ENCODE results near the gene PLB1. TPM values are rescaled to one million over a fixed set of nuclear protein-coding genes. Genes with fewer than 3 reads are reported as not detected.
A peak's percentile ranks its signal among the peaks of the same experiment; 100 is the strongest.

The PLB1 gene
- polyA plus RNA-seq, 3 donors = 20.2 to 35.8 (median 23.9) TPM

DNA sequence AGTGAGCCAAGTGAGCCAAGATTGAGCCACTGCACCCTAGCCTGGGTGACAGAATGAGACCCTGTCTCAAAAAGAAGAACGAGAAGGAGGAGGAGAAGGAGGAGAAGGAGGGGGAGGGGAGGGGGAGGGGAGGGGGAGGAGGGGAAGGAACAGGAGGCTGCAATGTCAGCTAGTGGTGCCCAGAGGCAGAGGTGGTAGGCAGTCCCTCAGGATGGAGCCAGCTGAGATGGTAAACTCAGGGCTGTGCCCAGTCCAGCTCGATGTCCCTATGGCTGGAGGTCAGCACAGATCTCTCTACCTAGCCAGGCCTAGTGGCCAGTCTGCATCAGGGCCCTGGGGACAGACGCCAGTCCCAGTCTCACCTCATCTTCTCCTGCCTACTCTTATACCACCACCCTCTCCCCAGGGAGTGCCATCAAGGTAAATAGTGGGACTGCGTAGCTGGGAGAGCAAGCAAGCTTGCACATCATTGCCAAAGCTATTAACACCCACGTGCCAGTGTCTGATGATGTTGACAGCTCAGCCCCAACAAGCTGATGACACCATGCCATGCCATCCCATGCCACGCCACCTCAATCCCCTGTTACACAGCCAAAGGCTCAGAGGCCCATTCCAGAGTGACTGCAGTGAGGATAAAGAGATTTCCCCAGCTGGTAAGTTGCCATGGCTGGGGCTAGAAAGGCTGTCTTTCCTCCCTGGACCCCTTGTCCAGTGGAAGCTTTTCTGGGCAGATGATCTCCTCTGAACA lies 7.6 kb upstream of the PLB1 start:
- DNase-seq = no peak
- peaks cover 0 to 7% of the 10 kb centered on the region in 2 donors for H3K4me1 ChIP-seq (ENCODE audit: control insufficient read depth in 1 of 2, insufficient read depth in 2 of 2, low read length in 2 of 2)
- no peak overlapping the region for H3K27ac ChIP-seq (ENCODE audit: low read depth in 1 of 2, low read length in 2 of 2)
- Mint-ChIP-seq H3K36me3 (no peaks in the 10 kb centered on the region), H3K27ac (peak overlapping the region in 1 of 7 donors; percentile 64), H3K9me3 (no peaks in the 10 kb centered on the region), H3K4me1 (peaks cover 6% of the 10 kb centered on the region), H3K4me3 (no peak overlapping the region), H3K27me3 (ENCODE audit: low read depth in 3 of 3) (peaks cover 0 to 2% (median 1%) of the 10 kb centered on the region in 3 donors)
- no peak overlapping the region for H2AFZ ChIP-seq (ENCODE audit: insufficient read depth, low read depth, low read length, poor library complexity, severe bottlenecking)
- no peaks in the 10 kb centered on the region for H3K9me3 ChIP-seq (replicated peaks in 1 of 2; ENCODE audit: control insufficient read depth in 1 of 2, insufficient read depth in 1 of 2, low read length in 2 of 2)
- H3K9ac ChIP-seq (ENCODE audit: insufficient read depth, low read length, poor library complexity, severe bottlenecking) = no peak overlapping the region
- WGBS (ENCODE audit: insufficient coverage) = 100% methylated on average over 4 of the region's 6 CpGs
- H3K36me3 ChIP-seq (replicated peaks in 1 of 2; ENCODE audit: control insufficient read depth in 1 of 2, insufficient read depth in 2 of 2, low read length in 2 of 2) = no peaks in the 10 kb centered on the region
- H4K20me1 ChIP-seq (ENCODE audit: insufficient read depth, low read length) = no peaks in the 10 kb centered on the region
- no peaks in the 10 kb centered on the region for H3K27me3 ChIP-seq (ENCODE audit: control insufficient read depth in 2 of 2, insufficient read depth in 2 of 2, low read length in 2 of 2)
- H3K4me2 ChIP-seq (replicated peaks; ENCODE audit: extremely low read depth, low read length, poor library complexity, severe bottlenecking) = no peak overlapping the region
- H3K79me2 ChIP-seq (ENCODE audit: insufficient read depth, low read length) = no peaks in the 10 kb centered on the region
- TF ChIP-seq, protein P1, sequence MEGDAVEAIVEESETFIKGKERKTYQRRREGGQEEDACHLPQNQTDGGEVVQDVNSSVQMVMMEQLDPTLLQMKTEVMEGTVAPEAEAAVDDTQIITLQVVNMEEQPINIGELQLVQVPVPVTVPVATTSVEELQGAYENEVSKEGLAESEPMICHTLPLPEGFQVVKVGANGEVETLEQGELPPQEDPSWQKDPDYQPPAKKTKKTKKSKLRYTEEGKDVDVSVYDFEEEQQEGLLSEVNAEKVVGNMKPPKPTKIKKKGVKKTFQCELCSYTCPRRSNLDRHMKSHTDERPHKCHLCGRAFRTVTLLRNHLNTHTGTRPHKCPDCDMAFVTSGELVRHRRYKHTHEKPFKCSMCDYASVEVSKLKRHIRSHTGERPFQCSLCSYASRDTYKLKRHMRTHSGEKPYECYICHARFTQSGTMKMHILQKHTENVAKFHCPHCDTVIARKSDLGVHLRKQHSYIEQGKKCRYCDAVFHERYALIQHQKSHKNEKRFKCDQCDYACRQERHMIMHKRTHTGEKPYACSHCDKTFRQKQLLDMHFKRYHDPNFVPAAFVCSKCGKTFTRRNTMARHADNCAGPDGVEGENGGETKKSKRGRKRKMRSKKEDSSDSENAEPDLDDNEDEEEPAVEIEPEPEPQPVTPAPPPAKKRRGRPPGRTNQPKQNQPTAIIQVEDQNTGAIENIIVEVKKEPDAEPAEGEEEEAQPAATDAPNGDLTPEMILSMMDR (IDR thresholded peaks at IDR 0.05) = no peak
- no peak overlapping the region for H3K4me3 ChIP-seq (replicated peaks in 1 of 3; ENCODE audit: low read depth in 2 of 3, low read length in 3 of 3)
- intact Hi-C loops (cut with micrococcal nuclease) = no loop called here

DNA sequence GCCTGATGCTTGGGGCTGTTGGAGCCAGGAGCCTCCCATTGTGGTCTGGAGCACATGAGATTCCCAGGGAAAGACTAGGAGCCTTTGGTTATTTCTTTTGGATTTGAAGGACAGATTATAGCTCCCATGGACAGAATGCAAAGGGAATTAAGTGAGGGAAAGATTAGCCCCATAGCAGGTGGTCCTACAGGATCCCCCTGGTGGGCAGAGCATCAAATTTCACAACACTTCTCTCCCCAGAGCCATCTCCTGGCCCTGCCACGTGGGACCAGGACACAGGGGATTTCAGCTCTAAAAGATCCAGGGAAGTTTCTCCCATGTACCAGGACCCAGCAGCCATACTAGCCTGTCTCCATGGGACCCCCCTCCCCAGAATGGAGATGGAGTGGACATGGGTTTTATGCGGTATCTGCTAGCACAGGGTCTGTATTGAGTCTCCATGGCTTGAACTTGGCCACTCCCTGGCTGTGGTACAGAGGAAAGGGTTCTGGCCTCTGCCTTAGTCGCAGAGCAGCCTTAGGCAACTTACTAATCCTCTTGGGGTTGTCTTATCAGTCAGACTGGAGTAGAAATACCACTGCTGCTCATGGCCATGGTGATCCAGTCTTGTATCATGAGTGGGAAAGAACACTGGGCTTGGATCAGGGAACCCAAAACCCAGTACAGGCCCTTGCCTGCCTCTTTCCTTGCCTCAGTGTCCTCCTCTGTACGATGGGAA lies 6.8 kb upstream of the PLB1 start:
- Mint-ChIP-seq H3K36me3 (no peaks in the 10 kb centered on the region), H3K4me3 (no peak overlapping the region), H3K4me1 (peaks cover 6% of the 10 kb centered on the region), H3K9me3 (no peaks in the 10 kb centered on the region), H3K27me3 (ENCODE audit: low read depth in 3 of 3) (peaks cover 0 to 4% (median 1%) of the 10 kb centered on the region in 3 donors), H3K27ac (no peak overlapping the region)
- H2AFZ ChIP-seq (ENCODE audit: insufficient read depth, low read depth, low read length, poor library complexity, severe bottlenecking) = no peak overlapping the region
- no peak overlapping the region for H3K4me3 ChIP-seq (replicated peaks in 1 of 3; ENCODE audit: low read depth in 2 of 3, low read length in 3 of 3)
- no peak overlapping the region for H3K27ac ChIP-seq (ENCODE audit: low read depth in 1 of 2, low read length in 2 of 2)
- H4K20me1 ChIP-seq (ENCODE audit: insufficient read depth, low read length) = no peaks in the 10 kb centered on the region
- DNase-seq = no peak
- no peak overlapping the region for H3K4me2 ChIP-seq (replicated peaks; ENCODE audit: extremely low read depth, low read length, poor library complexity, severe bottlenecking)
- 100% methylated on average over 2 of the region's 4 CpGs for WGBS (ENCODE audit: insufficient coverage)
- H3K9me3 ChIP-seq (replicated peaks in 1 of 2; ENCODE audit: control insufficient read depth in 1 of 2, insufficient read depth in 1 of 2, low read length in 2 of 2) = no peaks in the 10 kb centered on the region
- H3K4me1 ChIP-seq (ENCODE audit: control insufficient read depth in 1 of 2, insufficient read depth in 2 of 2, low read length in 2 of 2) = peaks cover 0 to 7% of the 10 kb centered on the region in 2 donors
- TF ChIP-seq, protein P1 (IDR thresholded peaks at IDR 0.05) = no peak
- intact Hi-C loops (cut with micrococcal nuclease) = no loop called here
- no peak overlapping the region for H3K9ac ChIP-seq (ENCODE audit: insufficient read depth, low read length, poor library complexity, severe bottlenecking)
- H3K27me3 ChIP-seq (ENCODE audit: control insufficient read depth in 2 of 2, insufficient read depth in 2 of 2, low read length in 2 of 2) = no peaks in the 10 kb centered on the region
- H3K79me2 ChIP-seq (ENCODE audit: insufficient read depth, low read length) = no peaks in the 10 kb centered on the region
- no peaks in the 10 kb centered on the region for H3K36me3 ChIP-seq (replicated peaks in 1 of 2; ENCODE audit: control insufficient read depth in 1 of 2, insufficient read depth in 2 of 2, low read length in 2 of 2)
